ENCODE data around the gene RPS27L.
"Not testable (repeated sequence)": the region's sequence is repeated elsewhere in the genome, so short reads cannot be mapped to it uniquely, and the experiment has no call there.

The RPS27L gene

DNA sequence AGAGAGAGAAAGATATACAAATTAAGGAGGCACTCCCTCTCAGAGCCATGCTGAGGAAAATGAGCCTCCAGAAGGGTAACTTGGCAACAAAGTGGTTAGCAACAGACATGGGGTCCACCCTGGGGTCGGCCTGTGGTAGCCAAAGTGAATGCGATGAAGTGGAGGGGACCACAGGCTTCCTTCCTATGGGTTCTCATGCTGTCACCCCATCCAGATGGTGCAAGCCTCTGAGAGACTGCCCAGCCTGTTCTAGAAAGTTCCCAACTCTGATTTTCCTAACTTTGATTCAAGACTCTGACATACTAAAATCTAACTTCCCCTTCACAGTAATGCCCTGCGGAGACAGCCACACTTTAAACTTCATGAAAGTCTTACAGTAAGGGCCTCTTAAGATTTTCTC lies 53.9 kb downstream of the RPS27L start:
- TF ChIP-seq, protein P1, sequence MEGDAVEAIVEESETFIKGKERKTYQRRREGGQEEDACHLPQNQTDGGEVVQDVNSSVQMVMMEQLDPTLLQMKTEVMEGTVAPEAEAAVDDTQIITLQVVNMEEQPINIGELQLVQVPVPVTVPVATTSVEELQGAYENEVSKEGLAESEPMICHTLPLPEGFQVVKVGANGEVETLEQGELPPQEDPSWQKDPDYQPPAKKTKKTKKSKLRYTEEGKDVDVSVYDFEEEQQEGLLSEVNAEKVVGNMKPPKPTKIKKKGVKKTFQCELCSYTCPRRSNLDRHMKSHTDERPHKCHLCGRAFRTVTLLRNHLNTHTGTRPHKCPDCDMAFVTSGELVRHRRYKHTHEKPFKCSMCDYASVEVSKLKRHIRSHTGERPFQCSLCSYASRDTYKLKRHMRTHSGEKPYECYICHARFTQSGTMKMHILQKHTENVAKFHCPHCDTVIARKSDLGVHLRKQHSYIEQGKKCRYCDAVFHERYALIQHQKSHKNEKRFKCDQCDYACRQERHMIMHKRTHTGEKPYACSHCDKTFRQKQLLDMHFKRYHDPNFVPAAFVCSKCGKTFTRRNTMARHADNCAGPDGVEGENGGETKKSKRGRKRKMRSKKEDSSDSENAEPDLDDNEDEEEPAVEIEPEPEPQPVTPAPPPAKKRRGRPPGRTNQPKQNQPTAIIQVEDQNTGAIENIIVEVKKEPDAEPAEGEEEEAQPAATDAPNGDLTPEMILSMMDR (conservative IDR thresholded peaks at IDR 0.05; ENCODE audit: low read length) = no peak
- no peak for DNase-seq (ENCODE audit: low read depth)
- no peak overlapping the region for H3K4me3 ChIP-seq (ENCODE audit: low read length)

DNA sequence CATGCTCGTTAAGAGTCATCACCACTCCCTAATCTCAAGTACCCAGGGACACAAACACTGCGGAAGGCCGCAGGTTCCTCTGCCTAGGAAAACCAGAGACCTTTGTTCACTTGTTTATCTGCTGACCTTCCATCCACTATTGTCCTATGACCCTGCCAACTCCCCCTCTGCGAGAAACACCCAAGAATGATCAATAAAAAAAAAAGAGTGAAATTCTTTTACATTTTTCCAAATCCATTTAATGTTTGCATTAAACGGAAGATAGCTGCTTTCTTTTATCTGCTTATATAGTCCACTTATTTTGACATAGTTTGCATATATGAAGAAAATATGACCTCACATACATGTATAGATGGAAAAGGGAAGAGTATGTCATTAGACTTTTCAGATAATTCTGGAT lies 57.7 kb downstream of the RPS27L start:
- not testable (repeated sequence) for DNase-seq (ENCODE audit: low read depth); H3K4me3 ChIP-seq (ENCODE audit: low read length)

DNA sequence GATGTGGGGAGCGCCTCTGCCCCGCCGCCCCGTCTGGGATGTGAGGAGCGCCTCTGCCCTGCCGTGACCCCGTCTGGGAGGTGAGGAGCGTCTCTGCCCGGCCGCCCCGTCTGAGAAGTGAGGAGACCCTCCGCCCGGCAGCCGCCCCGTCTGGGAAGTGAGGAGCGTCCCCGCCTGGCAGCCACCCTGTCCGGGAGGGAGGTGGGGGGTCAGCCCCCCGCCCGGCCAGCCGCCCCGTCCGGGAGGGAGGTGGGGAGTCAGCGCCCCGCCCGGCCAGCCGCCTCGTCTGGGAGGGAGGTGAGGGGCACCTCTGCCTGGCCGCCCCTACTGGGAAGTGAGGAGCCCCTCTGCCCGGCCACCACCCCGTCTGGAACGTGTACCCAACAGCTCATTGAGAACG lies 58.4 kb downstream of the RPS27L start:
- not testable (repeated sequence) for H3K4me3 ChIP-seq (ENCODE audit: low read length); DNase-seq (ENCODE audit: low read depth)

All from AG10803 (cell line).